Osteoblast (primary cell): ENCODE measurements around the gene ABI2. TPM values are rescaled to one million over a fixed set of nuclear protein-coding genes. Genes with fewer than 3 reads are reported as not detected.

Source experiments
- DNase-seq: peaks from one replicate; pipeline ENCODE4 v3.0.0; 2011; ENCODE audit warnings: low spot score, mixed read lengths; ENCODE audit not compliant: insufficient read length; ENCODE audit errors: missing footprints
- H2AFZ ChIP-seq: 2 replicates; pipeline ENCODE4 v1.6.0; 2011; ENCODE audit warnings: mild to moderate bottlenecking, low read length
- H3K27ac ChIP-seq: 2 replicates; pipeline ENCODE4 v1.5.1; 2011; ENCODE audit warnings: mild to moderate bottlenecking, low read depth, low read length, moderate library complexity
- H3K27me3 ChIP-seq: 2 replicates; pipeline ENCODE4 v1.6.0; 2012; ENCODE audit warnings: mild to moderate bottlenecking, control low read depth, inconsistent platforms, low read length, moderate library complexity; ENCODE audit not compliant: insufficient read depth
- H3K36me3 ChIP-seq: 2 replicates; pipeline ENCODE4 v1.5.1; 2011; ENCODE audit warnings: mild to moderate bottlenecking, low read length, control low read depth, moderate library complexity; ENCODE audit not compliant: insufficient read depth
- H3K4me1 ChIP-seq: 2 replicates; pipeline ENCODE4 v1.5.1; 2011; ENCODE audit warnings: mild to moderate bottlenecking, low read length, control low read depth, moderate library complexity; ENCODE audit not compliant: insufficient read depth
- H3K4me2 ChIP-seq: 2 replicates; pipeline ENCODE4 v1.6.0; 2011; ENCODE audit warnings: mild to moderate bottlenecking, low read length; ENCODE audit not compliant: insufficient read depth
- H3K4me3 ChIP-seq: fragments of 200-600 bp; sonication (generic); 3 replicates; pipeline ENCODE4 v1.5.1; 2012; ENCODE audit warnings: mild to moderate bottlenecking, low read length, inconsistent platforms; ENCODE audit not compliant: insufficient read depth
- H3K79me2 ChIP-seq: 2 replicates; pipeline ENCODE4 v1.6.0; 2012; ENCODE audit warnings: mild to moderate bottlenecking, low read length, control low read depth, inconsistent platforms; ENCODE audit not compliant: insufficient read depth
- H3K9me3 ChIP-seq: 2 replicates; pipeline ENCODE4 v1.5.1; 2011; ENCODE audit warnings: low read depth, low read length, control low read depth
- H4K20me1 ChIP-seq: 2 replicates; pipeline ENCODE4 v1.6.0; 2012; ENCODE audit warnings: mild to moderate bottlenecking, low read length, control low read depth; ENCODE audit not compliant: insufficient read depth
- CTCF ChIP-seq: IDR thresholded peaks from 2 replicates; pipeline ENCODE4 v1.5.1; 2011; ENCODE audit warnings: mild to moderate bottlenecking, low read depth, low read length, moderate library complexity; ENCODE audit errors: extremely low read depth
- total RNA-seq: library from RNA; depleted of rRNA; stranded (reverse); fragments of >200 nt; gene quantifications from 2 replicates; pipeline ENCODE4 v1.2.3, GENCODE V29; 2012

ABI2 gene
- total RNA-seq, 1 donor = 38.7 TPM

DNA sequence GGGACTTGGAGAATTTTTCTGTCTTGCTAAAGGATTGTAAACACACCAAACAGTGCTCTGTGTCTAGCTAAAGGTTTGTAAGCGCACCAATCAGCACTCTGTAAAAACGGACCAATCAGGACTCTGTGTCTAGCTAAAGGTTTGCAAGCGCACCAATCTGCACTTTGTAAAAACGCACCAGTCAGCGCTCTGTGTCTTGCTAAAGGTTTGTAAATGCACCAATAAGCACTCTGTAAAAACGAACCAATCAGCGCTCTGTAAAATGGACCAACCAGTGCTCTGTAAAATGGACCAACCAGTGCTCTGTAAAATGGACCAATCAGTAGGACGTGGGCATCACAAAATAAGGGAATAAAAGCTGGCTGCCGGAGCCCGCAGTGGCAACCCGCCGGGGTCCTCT lies 16.5 kb downstream of the ABI2 start:
- peaks cover 96% of the 10 kb centered on the region for H3K79me2 ChIP-seq
- H3K4me3 ChIP-seq = no peak overlapping the region
- H3K27me3 ChIP-seq = no peaks in the 10 kb centered on the region
- no peak overlapping the region for H3K4me2 ChIP-seq
- H2AFZ ChIP-seq = no peak overlapping the region
- no peak overlapping the region for H3K27ac ChIP-seq
- H3K4me1 ChIP-seq = peaks cover 16% of the 10 kb centered on the region
- no peaks in the 10 kb centered on the region for H3K9me3 ChIP-seq
- H3K36me3 ChIP-seq = peaks cover 7% of the 10 kb centered on the region
- peaks cover 16% of the 10 kb centered on the region for H4K20me1 ChIP-seq
- TF ChIP-seq CTCF = no peak
- no peak for DNase-seq

DNA sequence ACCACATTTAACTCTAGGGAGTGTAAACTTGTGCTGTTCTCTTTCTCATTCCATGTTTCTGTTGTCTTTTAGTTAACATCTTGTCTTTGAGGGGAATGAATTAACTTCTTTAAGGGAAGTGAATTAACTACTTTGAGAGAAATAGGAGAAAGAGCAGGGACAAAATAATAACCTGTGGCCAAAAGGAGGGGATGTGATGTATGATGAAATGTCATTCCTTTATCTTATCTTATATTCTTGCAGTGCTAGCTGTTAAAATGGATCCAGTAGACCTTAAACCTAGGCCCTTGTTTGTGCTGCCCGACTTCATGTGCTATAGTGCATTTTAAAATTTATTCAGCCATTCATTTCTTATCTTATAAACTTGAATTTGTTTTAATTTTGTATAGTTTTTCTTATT lies 18.4 kb downstream of the ABI2 start:
- H4K20me1 ChIP-seq = peaks cover 14% of the 10 kb centered on the region
- H3K4me3 ChIP-seq = no peak overlapping the region
- DNase-seq = no peak
- no peak for TF ChIP-seq CTCF
- H3K27ac ChIP-seq = no peak overlapping the region
- H3K4me1 ChIP-seq = peaks cover 3% of the 10 kb centered on the region
- H3K79me2 ChIP-seq = peaks cover 96% of the 10 kb centered on the region
- H3K36me3 ChIP-seq = peaks cover 7% of the 10 kb centered on the region
- H3K9me3 ChIP-seq = no peaks in the 10 kb centered on the region
- H3K27me3 ChIP-seq = no peaks in the 10 kb centered on the region
- no peak overlapping the region for H3K4me2 ChIP-seq
- H2AFZ ChIP-seq = no peak overlapping the region

- Histone ChIP-seq H4K20me1 (peaks cover 19% of the 10 kb centered on the region), H2AFZ (no peak overlapping the region), H3K79me2 (peaks cover 97% of the 10 kb centered on the region), H3K27ac (no peak overlapping the region), H3K27me3 (no peaks in the 10 kb centered on the region), H3K4me1 (no peaks in the 10 kb centered on the region), H3K4me2 (no peak overlapping the region), H3K9me3 (no peaks in the 10 kb centered on the region), H3K36me3 (peaks cover 7% of the 10 kb centered on the region), H3K4me3 (no peak overlapping the region)
- no peak for TF ChIP-seq CTCF
- DNase-seq = no peak
Observed at GRCh38 chr2:203347375-203347774, 19.2 kb downstream of the ABI2 start.

GRCh38 chr2:203352604-203353255 lies 24.5 kb downstream of the ABI2 start:
- peaks cover 88% of the 10 kb centered on the region for H3K79me2 ChIP-seq
- no peak overlapping the region for H2AFZ ChIP-seq
- H3K27me3 ChIP-seq = no peaks in the 10 kb centered on the region
- no peak for TF ChIP-seq CTCF
- no peaks in the 10 kb centered on the region for H3K9me3 ChIP-seq
- no peak overlapping the region for H3K4me2 ChIP-seq
- H3K4me1 ChIP-seq = no peaks in the 10 kb centered on the region
- no peak for DNase-seq
- H3K4me3 ChIP-seq = no peak overlapping the region
- H4K20me1 ChIP-seq = peaks cover 13% of the 10 kb centered on the region
- no peaks in the 10 kb centered on the region for H3K36me3 ChIP-seq
- no peak overlapping the region for H3K27ac ChIP-seq
